Mucosa of gallbladder (tissue), 1 donor: Measurements from ENCODE around the gene SWAP70. TPM values are rescaled to one million over a fixed set of nuclear protein-coding genes. Genes with fewer than 3 reads are reported as not detected.
A peak's percentile ranks its signal among the peaks of the same experiment; 100 is the strongest.

Source experiments
- DNase-seq: peaks from one replicate; pipeline ENCODE4 v3.0.0-alpha.2; 2020; ENCODE audit warnings: low spot score
- total RNA-seq: library from RNA; stranded (reverse); gene quantifications from one replicate; pipeline ENCODE4 v1.2.1, GENCODE V29; 2021
- donor health status: DM: no; HTN: no; CAD: no.

Gene SWAP70
- total RNA-seq, 1 donor from 2014 or later, result 24.3 TPM

DNA sequence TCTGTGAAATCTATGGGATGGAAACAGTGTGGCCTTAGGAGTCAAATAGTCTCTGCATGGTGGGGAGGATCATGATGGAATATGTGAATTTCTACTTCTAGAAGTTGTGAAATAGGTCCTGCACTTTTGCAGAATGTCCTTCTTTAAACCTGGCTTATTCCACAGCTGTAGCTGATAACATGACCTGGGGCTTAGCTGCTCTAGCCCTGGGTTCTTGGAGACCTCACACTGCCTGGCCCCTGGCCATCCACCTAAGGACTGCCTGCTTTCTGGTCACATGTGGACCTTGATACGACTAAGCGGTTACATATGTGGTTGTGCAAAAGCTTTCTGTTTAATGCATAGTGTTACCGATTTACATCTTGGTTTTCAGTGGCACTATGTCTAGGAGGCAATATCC is 88.2 kb downstream of the SWAP70 start:
- DNase-seq, result no peak

DNA sequence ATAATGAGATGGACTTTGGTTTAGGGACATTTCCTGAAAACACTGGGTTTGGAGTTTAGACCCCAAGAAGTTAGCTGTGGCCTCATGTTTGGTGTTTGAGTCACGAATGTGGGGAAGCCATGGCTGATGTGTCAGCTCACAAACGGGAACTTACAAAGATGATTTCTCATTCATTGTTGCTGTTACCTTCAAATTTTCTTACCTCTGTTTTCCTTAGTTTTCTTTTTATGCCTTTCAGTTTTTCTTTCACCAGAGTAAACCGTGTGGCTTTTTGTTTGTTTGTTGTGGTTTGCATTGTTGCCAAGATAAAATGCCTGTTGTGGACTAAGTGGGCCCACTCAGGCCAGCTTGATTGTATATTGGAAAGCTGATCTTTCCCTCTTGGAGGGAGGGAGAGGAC is 89.1 kb downstream of the SWAP70 start:
- DNase-seq, result no peak

GRCh38 chr11:9754010-9754471 is 90.2 kb downstream of the SWAP70 start:
- no peak for DNase-seq

DNA sequence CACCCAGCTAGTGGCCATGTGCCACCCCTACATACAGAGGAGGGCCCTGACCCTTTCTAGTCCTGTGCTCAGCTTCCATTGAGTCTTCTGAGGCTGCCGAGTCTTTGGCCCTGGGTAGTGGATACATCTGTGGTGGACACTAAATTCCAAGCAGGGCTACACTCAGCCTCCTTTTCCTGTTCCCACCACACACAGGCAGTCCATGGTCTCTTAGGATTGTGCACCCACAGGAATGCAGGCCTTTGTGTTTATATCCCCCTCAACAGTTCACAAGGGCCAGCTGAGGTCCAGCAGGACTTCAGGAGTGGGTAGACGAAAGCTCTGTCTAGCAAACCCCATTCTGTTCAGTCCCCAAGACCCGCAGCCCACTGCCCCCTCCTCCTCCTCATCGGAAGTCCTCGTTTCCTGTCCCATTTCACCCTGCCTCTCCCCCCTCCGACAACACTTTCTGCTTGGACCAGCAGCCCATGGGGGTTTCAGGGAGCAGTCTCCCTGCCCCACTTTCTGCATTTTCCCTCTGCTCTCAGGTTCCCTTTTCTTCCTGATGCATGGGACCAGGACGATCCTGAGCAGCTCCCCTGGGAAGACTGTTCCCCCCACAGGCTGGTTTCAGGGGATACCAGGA is 91.8 kb downstream of the SWAP70 start:
- DNase-seq, result no peak

DNA sequence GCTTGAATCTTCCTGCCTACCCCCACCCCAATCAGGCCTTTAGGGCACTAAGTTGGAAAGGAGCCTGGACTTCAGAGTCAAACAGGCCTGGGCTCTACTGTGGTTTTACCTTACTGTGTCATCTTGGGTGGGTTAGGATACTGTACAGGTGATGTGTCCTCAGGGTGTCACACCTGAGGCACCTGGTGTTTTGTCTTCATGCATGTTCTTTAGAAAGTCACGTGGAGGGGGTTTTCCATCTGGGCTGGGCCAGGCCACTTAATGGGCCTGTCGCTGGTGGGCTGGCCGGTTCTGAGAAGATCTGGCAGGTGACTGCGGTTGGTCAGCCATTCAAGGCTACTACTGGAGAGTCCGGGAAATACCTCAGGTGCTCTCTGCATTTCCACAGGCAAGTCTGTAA is 92.6 kb downstream of the SWAP70 start:
- DNase-seq, result no peak

GRCh38 chr11:9756878-9757277 is 93.0 kb downstream of the SWAP70 start:
- no peak for DNase-seq

DNA sequence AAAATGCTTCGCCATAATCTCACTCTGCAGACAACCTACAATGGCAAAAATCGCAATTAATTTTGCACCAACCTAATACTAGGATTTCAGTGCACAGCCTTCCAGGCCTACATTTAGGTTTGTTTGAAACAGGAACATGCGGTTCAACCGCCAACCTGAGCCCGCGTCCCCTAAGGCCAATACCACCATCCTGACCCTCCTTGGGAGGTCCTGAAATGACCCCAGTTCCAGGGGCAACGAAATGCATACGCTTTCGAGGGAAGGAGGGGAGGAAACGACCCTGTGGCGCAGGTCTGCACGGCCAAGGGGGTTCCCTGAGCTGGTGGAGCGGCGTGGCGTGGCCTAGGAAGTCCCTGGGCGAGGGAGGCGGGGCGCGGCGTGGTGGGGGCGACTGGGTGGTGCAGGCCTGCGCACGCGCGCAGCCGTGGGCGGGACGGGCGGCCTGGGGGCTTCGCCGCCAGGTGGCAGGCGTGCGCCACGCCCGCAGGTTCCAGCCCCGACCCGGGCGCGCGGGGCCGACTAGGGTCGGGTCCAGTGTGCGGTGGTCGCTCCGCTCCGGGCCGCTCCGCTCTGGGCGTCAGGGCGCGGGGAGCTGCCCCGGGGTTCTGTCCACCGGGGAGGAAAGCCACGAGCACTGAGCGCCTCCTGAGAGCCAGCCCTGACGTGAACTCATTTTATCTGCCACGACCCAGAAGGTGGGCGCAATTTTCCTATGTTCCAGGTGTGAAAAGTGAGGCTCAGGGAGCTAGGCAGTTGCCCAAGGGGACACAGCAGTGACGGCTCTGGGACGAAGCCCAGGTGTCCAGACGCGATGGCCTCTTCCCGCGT is 94.1 kb downstream of the SWAP70 start:
- peak; percentile 87 for DNase-seq

GRCh38 chr11:9758637-9759518 is 95.0 kb downstream of the SWAP70 start:
- DNase-seq, result peak; percentile 59

DNA sequence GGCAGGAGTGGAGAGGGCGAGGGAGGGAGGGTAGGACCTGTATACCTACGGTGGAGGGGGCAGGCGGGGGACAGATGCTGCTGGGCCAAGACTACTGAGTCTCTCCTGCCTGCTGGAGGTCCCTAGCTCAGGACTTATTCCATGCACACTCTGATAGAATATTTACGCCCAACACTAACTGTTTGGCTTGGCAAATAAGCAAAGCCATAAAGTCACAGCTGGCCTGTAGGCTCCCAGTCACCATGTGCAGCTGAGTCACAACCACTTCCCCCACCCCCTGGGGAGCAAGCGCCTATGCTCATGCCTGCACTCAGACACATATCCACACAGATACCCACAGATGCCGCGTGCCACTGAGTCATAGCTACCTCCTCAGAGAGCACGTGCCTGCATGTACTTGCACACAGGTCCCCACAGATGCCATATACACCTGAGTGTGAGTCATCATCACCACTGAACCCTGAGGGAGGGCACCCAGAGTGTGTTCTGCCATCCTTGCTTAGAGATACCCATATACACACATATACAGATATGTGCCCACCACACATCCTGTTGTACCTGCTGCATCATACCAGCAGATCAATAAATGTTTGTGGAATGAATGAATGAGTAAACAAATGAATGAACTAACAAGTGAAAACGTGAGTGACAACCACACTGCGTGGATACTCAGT is 95.8 kb downstream of the SWAP70 start:
- DNase-seq, result peak; percentile 91

- DNase-seq, result peak; percentile 79
These were observed 96.3 kb downstream of the SWAP70 start for GRCh38 chr11:9760193-9760575.

GRCh38 chr11:9761441-9761945 is 97.6 kb downstream of the SWAP70 start:
- DNase-seq, result no peak

- no peak for DNase-seq
These were observed 98.7 kb downstream of the SWAP70 start for GRCh38 chr11:9762531-9762930.

DNA sequence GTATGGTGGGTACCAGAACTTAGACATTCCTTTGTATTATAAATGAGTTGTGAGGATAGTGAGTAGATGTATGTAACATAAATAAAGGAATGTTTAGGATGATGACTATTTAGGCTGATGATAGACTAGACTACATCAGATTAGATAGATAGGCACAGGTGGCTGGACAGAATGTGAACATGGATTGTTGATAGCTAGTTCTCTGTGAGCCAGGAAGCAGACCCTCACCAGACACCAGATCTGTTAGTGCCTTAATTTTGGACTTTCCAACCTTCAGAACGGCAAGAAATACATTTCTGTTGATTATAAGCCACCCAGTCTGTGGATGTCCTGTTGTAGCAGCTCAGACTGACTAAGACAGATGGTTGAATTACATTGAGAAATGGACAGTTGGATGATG is 99.4 kb downstream of the SWAP70 start:
- no peak for DNase-seq

GRCh38 chr11:9765320-9766101 is 101.6 kb downstream of the SWAP70 start:
- DNase-seq, result peak; percentile 37

GRCh38 chr11:9769621-9770020 is 105.7 kb downstream of the SWAP70 start:
- DNase-seq, result no peak

DNA sequence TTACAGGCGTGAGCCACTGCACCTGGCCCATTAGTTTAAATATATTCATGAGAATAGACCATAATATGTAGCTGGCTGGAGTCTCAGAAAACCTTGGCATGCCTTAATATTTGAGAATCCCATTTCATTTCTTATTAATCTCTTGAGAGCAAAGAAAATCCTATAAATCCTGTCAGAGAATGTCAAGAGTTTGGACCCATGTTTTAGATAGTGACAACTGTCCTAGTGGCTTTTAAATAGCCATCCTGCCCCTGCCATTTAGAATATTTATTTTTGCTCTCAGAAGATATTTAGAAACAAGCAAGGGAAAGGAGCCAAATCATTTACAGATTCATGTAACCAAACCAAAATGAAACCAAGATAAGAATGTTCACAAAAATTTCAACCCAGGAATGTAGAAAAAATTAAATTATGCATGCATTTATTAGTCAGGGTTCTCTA is 107.2 kb downstream of the SWAP70 start:
- no peak for DNase-seq

DNA sequence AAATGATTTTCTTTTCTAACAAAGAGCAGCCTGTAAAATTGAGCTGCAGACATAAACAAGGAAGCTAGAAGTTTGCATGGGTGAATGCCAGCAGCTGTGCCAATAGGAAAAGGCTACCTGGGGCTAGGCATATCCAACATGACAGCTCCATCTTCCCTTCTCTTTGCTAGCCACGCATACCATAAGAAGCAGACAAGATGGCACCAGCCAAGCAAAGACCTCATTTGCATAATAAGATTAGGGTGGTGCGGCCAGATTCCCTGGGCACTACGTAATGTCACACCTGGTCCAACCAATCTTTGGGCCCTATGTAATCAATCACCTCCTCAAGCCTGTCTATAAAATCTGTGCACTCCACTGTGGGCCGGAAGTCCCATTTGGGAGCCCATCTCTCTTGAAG is 108.3 kb downstream of the SWAP70 start:
- no peak for DNase-seq

DNA sequence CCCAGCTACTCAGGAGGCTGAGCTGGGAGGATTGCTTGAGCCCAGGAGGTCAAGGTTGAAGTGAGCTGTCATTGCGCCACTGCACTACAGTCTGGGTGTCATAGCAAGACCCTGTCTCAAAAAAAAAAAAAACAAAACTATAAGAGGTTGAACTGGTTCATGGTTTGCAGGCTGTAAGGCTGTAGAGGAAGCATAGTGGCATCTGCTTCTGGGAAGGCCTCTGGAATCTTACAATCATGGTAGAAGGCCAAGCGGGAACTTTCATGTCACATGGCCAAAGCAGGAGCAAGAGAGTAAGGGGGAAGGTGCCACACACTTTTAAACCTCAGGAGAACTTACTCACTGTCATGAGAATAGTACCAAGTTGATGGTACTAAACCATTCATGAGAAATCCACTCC is 109.6 kb downstream of the SWAP70 start:
- no peak for DNase-seq

- no peak for DNase-seq
These were observed 110.2 kb downstream of the SWAP70 start for GRCh38 chr11:9774109-9774508.

DNA sequence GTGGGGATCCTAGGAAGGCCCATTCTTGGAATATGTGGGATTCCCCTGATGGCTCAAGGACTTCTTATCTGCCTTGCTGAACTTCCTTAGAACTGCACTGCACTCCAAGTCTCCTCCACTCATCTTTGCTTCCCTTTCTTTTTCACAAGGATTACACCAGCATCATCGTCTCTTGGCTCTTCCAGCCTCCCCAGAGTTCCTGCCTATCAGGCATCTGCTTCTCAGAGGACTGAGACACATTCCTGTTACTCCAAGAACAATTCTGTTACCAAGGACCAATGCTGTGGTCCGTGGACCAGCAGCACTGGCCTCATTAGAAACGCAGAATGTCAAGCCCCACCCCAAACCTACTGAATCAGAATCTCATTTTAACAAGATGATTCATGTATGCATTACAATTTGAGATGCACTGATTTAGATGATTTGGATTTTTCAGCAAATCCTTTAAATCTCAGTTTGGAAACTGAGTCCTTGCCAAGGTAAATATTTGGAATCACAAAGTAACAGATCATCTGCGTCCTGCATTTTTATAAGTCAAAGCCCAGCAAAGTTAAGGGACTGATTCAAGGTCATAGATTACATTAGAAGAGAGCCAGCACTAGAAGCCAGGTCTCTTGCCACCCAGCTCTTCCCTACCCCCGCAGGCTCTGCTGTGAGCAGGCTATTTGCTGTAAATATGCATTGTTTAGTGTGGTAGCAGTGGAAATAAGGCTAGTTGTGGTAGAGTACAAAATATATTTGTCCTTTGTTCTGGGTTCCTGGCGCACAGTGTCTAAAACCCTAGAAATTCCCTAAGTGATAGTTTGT is 110.9 kb downstream of the SWAP70 start:
- no peak for DNase-seq
